ENCODE measurements around the gene RAB43.
"Not testable (repeated sequence)": the region's sequence is repeated elsewhere in the genome, so short reads cannot be mapped to it uniquely, and the experiment has no call there.

Gene RAB43

GRCh38 chr3:129122412-129123011 lies 908 bp upstream of the RAB43 start:
- no peak for DNase-seq (ENCODE audit: low read depth, low spot score)

GRCh38 chr3:129121016-129121791 lies 400 bp downstream of the RAB43 start:
- no peak for DNase-seq (ENCODE audit: low read depth, low spot score)

- peak; percentile 77 for DNase-seq (ENCODE audit: low read depth, low spot score)
Observed at GRCh38 chr3:129120254-129121004, 1.2 kb downstream of the RAB43 start.

- DNase-seq (ENCODE audit: low read depth, low spot score) = no peak
Observed at GRCh38 chr3:129119365-129120100, 2.1 kb downstream of the RAB43 start.

GRCh38 chr3:129118745-129119144 lies 2.9 kb downstream of the RAB43 start:
- DNase-seq (ENCODE audit: low read depth, low spot score) = no peak

GRCh38 chr3:129117134-129117533 lies 4.5 kb downstream of the RAB43 start:
- DNase-seq (ENCODE audit: low read depth, low spot score) = no peak

- no peak for DNase-seq (ENCODE audit: low read depth, low spot score)
Observed at GRCh38 chr3:129116482-129116946, 5.1 kb downstream of the RAB43 start.

- DNase-seq (ENCODE audit: low read depth, low spot score) = no peak
Observed at GRCh38 chr3:129114455-129114854, 7.1 kb downstream of the RAB43 start.

GRCh38 chr3:129112308-129113052 lies 9.1 kb downstream of the RAB43 start:
- no peak for DNase-seq (ENCODE audit: low read depth, low spot score)

- DNase-seq (ENCODE audit: low read depth, low spot score) = not testable (repeated sequence)
Observed at GRCh38 chr3:129111076-129111780, 10.4 kb downstream of the RAB43 start.

GRCh38 chr3:129107793-129108192 lies 13.8 kb downstream of the RAB43 start:
- no peak for DNase-seq (ENCODE audit: low read depth, low spot score)

- no peak for DNase-seq (ENCODE audit: low read depth, low spot score)
Observed at GRCh38 chr3:129106866-129107565, 14.6 kb downstream of the RAB43 start.

- DNase-seq (ENCODE audit: low read depth, low spot score) = no peak
Observed at GRCh38 chr3:129106320-129106719, 15.3 kb downstream of the RAB43 start.

GRCh38 chr3:129105862-129106261 lies 15.7 kb downstream of the RAB43 start:
- DNase-seq (ENCODE audit: low read depth, low spot score) = no peak

- no peak for DNase-seq (ENCODE audit: low read depth, low spot score)
Observed at GRCh38 chr3:129104498-129105079, 17.0 kb downstream of the RAB43 start.

GRCh38 chr3:129104051-129104450 lies 17.6 kb downstream of the RAB43 start:
- no peak for DNase-seq (ENCODE audit: low read depth, low spot score)

- no peak for DNase-seq (ENCODE audit: low read depth, low spot score)
Observed at GRCh38 chr3:129103296-129103695, 18.3 kb downstream of the RAB43 start.

- no peak for DNase-seq (ENCODE audit: low read depth, low spot score)
Observed at GRCh38 chr3:129101370-129102138, 20.1 kb downstream of the RAB43 start.

- no peak for DNase-seq (ENCODE audit: low read depth, low spot score)
Observed at GRCh38 chr3:129100274-129100673, 21.3 kb downstream of the RAB43 start.

All from smooth muscle cell of the brain vasculature (primary cell).